ENCODE data around the gene SPEG. TPM values are rescaled to one million over a fixed set of nuclear protein-coding genes. Genes with fewer than 3 reads are reported as not detected.

Gene SPEG
- polyA plus RNA-seq, 3 donors, result not detected

GRCh38 chr2:219459460-219460311, 25.0 kb downstream of the SPEG start:
- intact Hi-C loops (cut with micrococcal nuclease), result loop anchor here (5.0 kb wide), 2 partner anchors 68 to 73 kb away; no protein-coding TSS in a partner anchor

More at GRCh38 chr2:219459460-219460311, 25.0 kb downstream of the SPEG start:
- no peaks in the 10 kb centered on the region for H3K9me3 ChIP-seq (replicated peaks in 1 of 2; ENCODE audit: control insufficient read depth in 1 of 2, insufficient read depth in 1 of 2, low read length in 2 of 2)
- H3K4me1 ChIP-seq (ENCODE audit: control insufficient read depth in 1 of 2, insufficient read depth in 2 of 2, low read length in 2 of 2), result peaks cover 0 to 6% of the 10 kb centered on the region in 2 donors
- no peak overlapping the region for H2AFZ ChIP-seq (ENCODE audit: insufficient read depth, low read depth, low read length, poor library complexity, severe bottlenecking)
- no peaks in the 10 kb centered on the region for H3K27me3 ChIP-seq (ENCODE audit: control insufficient read depth in 2 of 2, insufficient read depth in 2 of 2, low read length in 2 of 2)
- no peak overlapping the region for H3K4me2 ChIP-seq (replicated peaks; ENCODE audit: extremely low read depth, low read length, poor library complexity, severe bottlenecking)
- Mint-ChIP-seq H3K27me3 (ENCODE audit: low read depth in 3 of 3) (peaks cover 2 to 7% (median 4%) of the 10 kb centered on the region in 3 donors), H3K9me3 (no peaks in the 10 kb centered on the region), H3K4me1 (peaks cover 8% of the 10 kb centered on the region), H3K4me3 (no peak overlapping the region), H3K36me3 (no peaks in the 10 kb centered on the region), H3K27ac (no peak overlapping the region)
- DNase-seq, result peak; percentile 15 to 38 (median 37)
- WGBS (ENCODE audit: insufficient coverage), result 70% methylated on average over 9 of the region's 14 CpGs
- no peak overlapping the region for H3K4me3 ChIP-seq (replicated peaks in 1 of 3; ENCODE audit: low read depth in 2 of 3, low read length in 3 of 3)
- no peaks in the 10 kb centered on the region for H4K20me1 ChIP-seq (ENCODE audit: insufficient read depth, low read length)
- peak; percentile 90 for TF ChIP-seq CTCF (IDR thresholded peaks at IDR 0.05)
- H3K9ac ChIP-seq (ENCODE audit: insufficient read depth, low read length, poor library complexity, severe bottlenecking), result no peak overlapping the region
- no peaks in the 10 kb centered on the region for H3K36me3 ChIP-seq (replicated peaks in 1 of 2; ENCODE audit: control insufficient read depth in 1 of 2, insufficient read depth in 2 of 2, low read length in 2 of 2)
- H3K79me2 ChIP-seq (ENCODE audit: insufficient read depth, low read length), result no peaks in the 10 kb centered on the region
- no peak overlapping the region for H3K27ac ChIP-seq (ENCODE audit: low read depth in 1 of 2, low read length in 2 of 2)
